Measurements from ENCODE around the gene PKMYT1.

The PKMYT1 gene

GRCh38 chr16:2976673-2977072, 3.6 kb downstream of the PKMYT1 start:
- Histone ChIP-seq H3K4me1 (ENCODE audit: insufficient read depth, low read length) (no peaks in the 10 kb centered on the region), H3K27ac (ENCODE audit: low read depth, low read length) (no peak overlapping the region), H3K4me3 (ENCODE audit: low read depth in 1 of 2, low read length in 2 of 2) (no peak overlapping the region), H3K27me3 (ENCODE audit: control insufficient read depth in 1 of 2, insufficient read depth in 2 of 2, low read length in 2 of 2) (peaks cover 0 to 23% of the 10 kb centered on the region in 2 donors), H3K9ac (ENCODE audit: low read length) (no peak overlapping the region), H3K36me3 (ENCODE audit: insufficient read depth, low read length) (no peaks in the 10 kb centered on the region), H3K9me3 (ENCODE audit: low read length) (no peaks in the 10 kb centered on the region)

GRCh38 chr16:2976201-2976600, 4.0 kb downstream of the PKMYT1 start:
- H3K27ac ChIP-seq (ENCODE audit: low read depth, low read length), result no peak overlapping the region
- no peaks in the 10 kb centered on the region for H3K9me3 ChIP-seq (ENCODE audit: low read length)
- no peaks in the 10 kb centered on the region for H3K36me3 ChIP-seq (ENCODE audit: insufficient read depth, low read length)
- no peaks in the 10 kb centered on the region for H3K4me1 ChIP-seq (ENCODE audit: insufficient read depth, low read length)
- H3K4me3 ChIP-seq (ENCODE audit: low read depth in 1 of 2, low read length in 2 of 2), result no peak overlapping the region
- peaks cover 0 to 28% of the 10 kb centered on the region in 2 donors for H3K27me3 ChIP-seq (ENCODE audit: control insufficient read depth in 1 of 2, insufficient read depth in 2 of 2, low read length in 2 of 2)
- no peak overlapping the region for H3K9ac ChIP-seq (ENCODE audit: low read length)

- Histone ChIP-seq H3K27me3 (ENCODE audit: control insufficient read depth in 1 of 2, insufficient read depth in 2 of 2, low read length in 2 of 2) (peaks cover 0 to 33% of the 10 kb centered on the region in 2 donors), H3K36me3 (ENCODE audit: insufficient read depth, low read length) (no peaks in the 10 kb centered on the region), H3K9me3 (ENCODE audit: low read length) (no peaks in the 10 kb centered on the region), H3K4me3 (ENCODE audit: low read depth in 1 of 2, low read length in 2 of 2) (no peak overlapping the region), H3K27ac (ENCODE audit: low read depth, low read length) (no peak overlapping the region), H3K4me1 (ENCODE audit: insufficient read depth, low read length) (no peaks in the 10 kb centered on the region), H3K9ac (ENCODE audit: low read length) (no peak overlapping the region)
These were observed 5.0 kb downstream of the PKMYT1 start for GRCh38 chr16:2975161-2975795.

- Histone ChIP-seq H3K27me3 (ENCODE audit: control insufficient read depth in 1 of 2, insufficient read depth in 2 of 2, low read length in 2 of 2) (peaks cover 0 to 34% of the 10 kb centered on the region in 2 donors), H3K4me1 (ENCODE audit: insufficient read depth, low read length) (no peaks in the 10 kb centered on the region), H3K9me3 (ENCODE audit: low read length) (no peaks in the 10 kb centered on the region), H3K4me3 (ENCODE audit: low read depth in 1 of 2, low read length in 2 of 2) (no peak overlapping the region), H3K27ac (ENCODE audit: low read depth, low read length) (no peak overlapping the region), H3K36me3 (ENCODE audit: insufficient read depth, low read length) (no peaks in the 10 kb centered on the region), H3K9ac (ENCODE audit: low read length) (no peak overlapping the region)
These were observed 5.8 kb downstream of the PKMYT1 start for GRCh38 chr16:2974319-2975056.

GRCh38 chr16:2973605-2974318, 6.5 kb downstream of the PKMYT1 start:
- H3K27ac ChIP-seq (ENCODE audit: low read depth, low read length), result no peak overlapping the region
- H3K4me3 ChIP-seq (ENCODE audit: low read depth in 1 of 2, low read length in 2 of 2), result no peak overlapping the region
- peaks cover under 1 to 33% of the 10 kb centered on the region in 2 donors for H3K27me3 ChIP-seq (ENCODE audit: control insufficient read depth in 1 of 2, insufficient read depth in 2 of 2, low read length in 2 of 2)
- no peak overlapping the region for H3K9ac ChIP-seq (ENCODE audit: low read length)
- H3K4me1 ChIP-seq (ENCODE audit: insufficient read depth, low read length), result peaks cover 2% of the 10 kb centered on the region
- no peaks in the 10 kb centered on the region for H3K36me3 ChIP-seq (ENCODE audit: insufficient read depth, low read length)
- no peaks in the 10 kb centered on the region for H3K9me3 ChIP-seq (ENCODE audit: low read length)

- Histone ChIP-seq H3K36me3 (ENCODE audit: insufficient read depth, low read length) (no peaks in the 10 kb centered on the region), H3K9me3 (ENCODE audit: low read length) (no peaks in the 10 kb centered on the region), H3K27ac (ENCODE audit: low read depth, low read length) (no peak overlapping the region), H3K4me1 (ENCODE audit: insufficient read depth, low read length) (peaks cover 9% of the 10 kb centered on the region), H3K4me3 (ENCODE audit: low read depth in 1 of 2, low read length in 2 of 2) (no peak overlapping the region), H3K9ac (ENCODE audit: low read length) (no peak overlapping the region), H3K27me3 (ENCODE audit: control insufficient read depth in 1 of 2, insufficient read depth in 2 of 2, low read length in 2 of 2) (peaks cover 8 to 39% of the 10 kb centered on the region in 2 donors)
These were observed 7.2 kb downstream of the PKMYT1 start for GRCh38 chr16:2973093-2973492.

GRCh38 chr16:2971985-2972784, 8.1 kb downstream of the PKMYT1 start:
- Histone ChIP-seq H3K27me3 (ENCODE audit: control insufficient read depth in 1 of 2, insufficient read depth in 2 of 2, low read length in 2 of 2) (peaks cover 15 to 42% of the 10 kb centered on the region in 2 donors), H3K4me3 (ENCODE audit: low read depth in 1 of 2, low read length in 2 of 2) (no peak overlapping the region), H3K4me1 (ENCODE audit: insufficient read depth, low read length) (peaks cover 9% of the 10 kb centered on the region), H3K27ac (ENCODE audit: low read depth, low read length) (no peak overlapping the region), H3K9me3 (ENCODE audit: low read length) (no peaks in the 10 kb centered on the region), H3K36me3 (ENCODE audit: insufficient read depth, low read length) (no peaks in the 10 kb centered on the region), H3K9ac (ENCODE audit: low read length) (no peak overlapping the region)

GRCh38 chr16:2971134-2971984, 8.9 kb downstream of the PKMYT1 start:
- no peak overlapping the region for H3K9ac ChIP-seq (ENCODE audit: low read length)
- no peak overlapping the region for H3K4me3 ChIP-seq (ENCODE audit: low read depth in 1 of 2, low read length in 2 of 2)
- H3K36me3 ChIP-seq (ENCODE audit: insufficient read depth, low read length), result no peaks in the 10 kb centered on the region
- H3K27ac ChIP-seq (ENCODE audit: low read depth, low read length), result no peak overlapping the region
- peaks cover 9% of the 10 kb centered on the region for H3K4me1 ChIP-seq (ENCODE audit: insufficient read depth, low read length)
- H3K9me3 ChIP-seq (ENCODE audit: low read length), result no peaks in the 10 kb centered on the region
- peaks cover 15 to 50% of the 10 kb centered on the region in 2 donors for H3K27me3 ChIP-seq (ENCODE audit: control insufficient read depth in 1 of 2, insufficient read depth in 2 of 2, low read length in 2 of 2)

GRCh38 chr16:2970563-2970962, 9.7 kb downstream of the PKMYT1 start:
- Histone ChIP-seq H3K9me3 (ENCODE audit: low read length) (no peaks in the 10 kb centered on the region), H3K4me3 (ENCODE audit: low read depth in 1 of 2, low read length in 2 of 2) (no peak overlapping the region), H3K4me1 (ENCODE audit: insufficient read depth, low read length) (peaks cover 9% of the 10 kb centered on the region), H3K9ac (ENCODE audit: low read length) (no peak overlapping the region), H3K27ac (ENCODE audit: low read depth, low read length) (no peak overlapping the region), H3K27me3 (ENCODE audit: control insufficient read depth in 1 of 2, insufficient read depth in 2 of 2, low read length in 2 of 2) (peaks cover 23 to 55% of the 10 kb centered on the region in 2 donors), H3K36me3 (ENCODE audit: insufficient read depth, low read length) (no peaks in the 10 kb centered on the region)

All from muscle layer of colon (tissue), 2 donors.